Measurements from ENCODE around the gene GNAZ.

DNA sequence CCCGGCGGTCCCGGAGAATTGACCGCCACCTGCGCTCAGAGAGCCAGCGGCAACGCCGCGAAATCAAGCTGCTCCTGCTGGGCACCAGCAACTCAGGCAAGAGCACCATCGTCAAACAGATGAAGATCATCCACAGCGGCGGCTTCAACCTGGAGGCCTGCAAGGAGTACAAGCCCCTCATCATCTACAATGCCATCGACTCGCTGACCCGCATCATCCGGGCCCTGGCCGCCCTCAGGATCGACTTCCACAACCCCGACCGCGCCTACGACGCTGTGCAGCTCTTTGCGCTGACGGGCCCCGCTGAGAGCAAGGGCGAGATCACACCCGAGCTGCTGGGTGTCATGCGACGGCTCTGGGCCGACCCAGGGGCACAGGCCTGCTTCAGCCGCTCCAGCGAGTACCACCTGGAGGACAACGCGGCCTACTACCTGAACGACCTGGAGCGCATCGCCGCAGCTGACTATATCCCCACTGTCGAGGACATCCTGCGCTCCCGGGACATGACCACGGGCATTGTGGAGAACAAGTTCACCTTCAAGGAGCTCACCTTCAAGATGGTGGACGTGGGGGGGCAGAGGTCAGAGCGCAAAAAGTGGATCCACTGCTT lies 25.5 kb downstream of the GNAZ start:
- TF ChIP-seq RAD21 (conservative IDR thresholded peaks at IDR 0.05) (no peak), EZH2 (IDR thresholded peaks at IDR 0.05; ENCODE audit: borderline replicate concordance, insufficient read depth, low read length, poor library complexity, severe bottlenecking) (no peak)
- TF ChIP-seq, protein P1, sequence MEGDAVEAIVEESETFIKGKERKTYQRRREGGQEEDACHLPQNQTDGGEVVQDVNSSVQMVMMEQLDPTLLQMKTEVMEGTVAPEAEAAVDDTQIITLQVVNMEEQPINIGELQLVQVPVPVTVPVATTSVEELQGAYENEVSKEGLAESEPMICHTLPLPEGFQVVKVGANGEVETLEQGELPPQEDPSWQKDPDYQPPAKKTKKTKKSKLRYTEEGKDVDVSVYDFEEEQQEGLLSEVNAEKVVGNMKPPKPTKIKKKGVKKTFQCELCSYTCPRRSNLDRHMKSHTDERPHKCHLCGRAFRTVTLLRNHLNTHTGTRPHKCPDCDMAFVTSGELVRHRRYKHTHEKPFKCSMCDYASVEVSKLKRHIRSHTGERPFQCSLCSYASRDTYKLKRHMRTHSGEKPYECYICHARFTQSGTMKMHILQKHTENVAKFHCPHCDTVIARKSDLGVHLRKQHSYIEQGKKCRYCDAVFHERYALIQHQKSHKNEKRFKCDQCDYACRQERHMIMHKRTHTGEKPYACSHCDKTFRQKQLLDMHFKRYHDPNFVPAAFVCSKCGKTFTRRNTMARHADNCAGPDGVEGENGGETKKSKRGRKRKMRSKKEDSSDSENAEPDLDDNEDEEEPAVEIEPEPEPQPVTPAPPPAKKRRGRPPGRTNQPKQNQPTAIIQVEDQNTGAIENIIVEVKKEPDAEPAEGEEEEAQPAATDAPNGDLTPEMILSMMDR (IDR thresholded peaks at IDR 0.05; ENCODE audit: poor library complexity, severe bottlenecking) = no peak
